GM12878 (cell line): ENCODE data around the gene ZNF280A. TPM values are rescaled to one million over a fixed set of nuclear protein-coding genes. Genes with fewer than 3 reads are reported as not detected.

Experiments
- ATAC-seq: fragments of 200-7000 bp; cut with Tn5 transposase; 3 replicates; pipeline ENCODE4 v1.9.1; 2020; ENCODE audit warnings: mild to moderate bottlenecking, moderate library complexity
- BruUV-seq: library from RNA; stranded (reverse); fragments of 400-500 nt; replicated peaks from 2 replicates; lab custom pipeline; 2021; lab: Mats Ljungman, UMichigan
- CTCF ChIA-PET: fragments of 300-600 bp; sonication (Branson Sonifier 250); formaldehyde crosslinking; extraction: SDS; loops from one replicate; lab custom pipeline; 2021; ENCODE audit warnings: inconsistent platforms; lab: Yijun Ruan, JAX
- POLR2A ChIA-PET: fragments of 350-600 bp; formaldehyde crosslinking; extraction: SDS; loops from one replicate; lab custom pipeline; 2021; ENCODE audit warnings: inconsistent platforms; lab: Charles Lee
- RAD21 ChIA-PET: fragments of 300-600 bp; sonication (Branson Sonifier 250); formaldehyde crosslinking; loops from one replicate; lab custom pipeline; 2023; ENCODE audit warnings: antibody characterized with exemption; ENCODE audit not compliant: unreplicated experiment; lab: Charles Lee
- SMC1A ChIA-PET: fragments of 300-600 bp; sonication (Branson Sonifier 250); formaldehyde crosslinking; loops from one replicate; lab custom pipeline; 2023; ENCODE audit not compliant: unreplicated experiment, uncharacterized antibody; lab: Charles Lee
- DNase-seq: peaks from one replicate; pipeline ENCODE4 v3.0.0-alpha.2; 2011; ENCODE audit warnings: low read depth, low spot score
- FAIRE-seq: peaks from 3 replicates; lab custom pipeline; 2011; peaks lifted over from hg19 to GRCh38; lab: Jason Lieb, UNC
- H2AFZ ChIP-seq: 2 replicates; pipeline ENCODE4 v1.6.0; 2011; ENCODE audit warnings: low read depth, low read length, control low read depth; ENCODE audit not compliant: control insufficient read depth
- H3K27ac ChIP-seq: 2 replicates; pipeline ENCODE4 v1.5.1; 2011; ENCODE audit warnings: control low read depth; ENCODE audit not compliant: control insufficient read depth, insufficient read depth
- H3K27me3 ChIP-seq, 2 experiments: replicated peaks in 1 of 2; 2 replicates each; pipeline versions ENCODE4 v1.6.0 to v1.6.1; 2011; ENCODE audit warnings: low read length in 1 of 2; ENCODE audit not compliant: control insufficient read depth in 2 of 2, insufficient read depth in 2 of 2
- H3K36me3 ChIP-seq, 2 experiments: 2 replicates each; pipeline ENCODE4 v1.5.1; 2011; ENCODE audit warnings: low read length in 1 of 2; ENCODE audit not compliant: control insufficient read depth in 2 of 2, insufficient read depth in 2 of 2
- H3K4me1 ChIP-seq: 2 replicates; pipeline ENCODE4 v1.6.1; 2011; ENCODE audit warnings: mild to moderate bottlenecking, low read length, moderate library complexity, mixed read lengths; ENCODE audit not compliant: control insufficient read depth, insufficient read depth
- H3K4me2 ChIP-seq: 2 replicates; pipeline ENCODE4 v1.6.0; 2011; ENCODE audit warnings: control low read depth; ENCODE audit not compliant: control insufficient read depth, insufficient read depth
- H3K4me3 ChIP-seq: fragments of 200-600 bp; sonication (generic); 2 replicates; pipeline ENCODE4 v1.5.1; 2016
- H3K79me2 ChIP-seq: 2 replicates; pipeline ENCODE4 v1.6.0; 2011; ENCODE audit warnings: low read length; ENCODE audit not compliant: control insufficient read depth, insufficient read depth
- H3K9ac ChIP-seq: 2 replicates; pipeline ENCODE4 v1.8.0; 2011; ENCODE audit warnings: low read length, control low read depth, mixed read lengths; ENCODE audit not compliant: control insufficient read depth, insufficient read depth
- H3K9me3 ChIP-seq: replicated peaks from 3 replicates; pipeline ENCODE4 v1.5.1; 2011; ENCODE audit warnings: mild to moderate bottlenecking, low read length; ENCODE audit not compliant: control insufficient read depth, insufficient read depth
- H4K20me1 ChIP-seq: 2 replicates; pipeline ENCODE4 v1.6.0; 2011; ENCODE audit not compliant: control insufficient read depth, insufficient read depth
- ESRRA ChIP-seq: IDR thresholded peaks from 2 replicates; pipeline ENCODE4 v1.6.1; 2012; ENCODE audit warnings: mild to moderate bottlenecking, low read length, improper control_type of control experiment
- MYC ChIP-seq: IDR thresholded peaks from 2 replicates; pipeline ENCODE4 v1.6.1; 2011; ENCODE audit warnings: mild to moderate bottlenecking, low read length, moderate library complexity, inconsistent platforms; ENCODE audit not compliant: insufficient read depth, insufficient replicate concordance, insufficient read length, severe bottlenecking
- PML ChIP-seq: IDR thresholded peaks from 2 replicates; pipeline ENCODE4 v1.6.1; 2012; ENCODE audit warnings: low read length, inconsistent platforms
- RB1 ChIP-seq: fragments of 450-650 bp; formaldehyde crosslinking; IDR thresholded peaks from 2 replicates; pipeline ENCODE4 v1.6.1; 2017; ENCODE audit warnings: mild to moderate bottlenecking, borderline replicate concordance
- RBBP5 ChIP-seq: fragments of 200-600 bp; sonication (generic); conservative IDR thresholded peaks from 2 replicates; pipeline ENCODE4 v1.6.1; 2016
- SMAD5 ChIP-seq: IDR thresholded peaks from 2 replicates; pipeline ENCODE4 v1.6.1; 2016; ENCODE audit warnings: antibody characterized with exemption, low read depth
- SMARCA5 ChIP-seq: fragments of 450-650 bp; IDR thresholded peaks from 2 replicates; pipeline ENCODE4 v1.6.1; 2017; ENCODE audit warnings: mild to moderate bottlenecking
- WGBS: methylation state at CpG from one replicate; pipeline ENCODE4 v1.1.6; 2016; ENCODE audit warnings: low lambda C conversion rate; ENCODE audit not compliant: insufficient replicate concordance, insufficient coverage; ENCODE audit errors: missing lambda C conversion rate; 5-methylcytosine and 5-hydroxymethylcytosine counted together
- in situ Hi-C: fragments of 300-500 bp; cut with MboI; formaldehyde crosslinking; loops from 9 replicates; pipeline ENCODE4 v1.14.3; 2018; ENCODE audit warnings: mixed read lengths
- intact Hi-C: fragments of 100-400 bp; cut with micrococcal nuclease; formaldehyde crosslinking; loops from one replicate; pipeline ENCODE4 v1.14.2; 2022; ENCODE audit not compliant: unreplicated experiment
- polyA plus RNA-seq, 11 experiments: library from polyadenylated mRNA; depleted of rRNA in 4 of 11; unstranded in 6 of 11; stranded (reverse) in 5 of 11; fragments of >200 nt; fragmentation: Nextera tagmentation in 4 of 11; fragmentation: Illumina TruSeq in 1 of 11; extraction: Ambion mirVana in 4 of 11; extraction: Trizol in 1 of 11; gene quantifications; 1 replicate in 1 of 11; 2 replicates in 10 of 11; pipeline versions ENCODE4 v1.2.1 to v1.2.3, GENCODE V29; 2011 to 2016; ENCODE audit warnings: inconsistent platforms in 2 of 11, missing spikeins in 2 of 11, low read depth in 1 of 11
- total RNA-seq, 4 experiments: library from RNA; depleted of rRNA in 3 of 4; stranded (reverse); fragments of >200 nt in 3 of 4; fragmentation: Illumina TruSeq in 1 of 4; extraction: Trizol in 1 of 4; gene quantifications; 2 replicates each; pipeline versions ENCODE4 v1.2.1 to v1.2.3, GENCODE V29; 2013 to 2021
- TF ChIP-seq, protein P1 (sequence below): fragments of 450-650 bp; IDR thresholded peaks from 2 replicates; pipeline ENCODE4 v1.6.1; 2017; ENCODE audit warnings: antibody characterized with exemption, mild to moderate bottlenecking, moderate library complexity
- TF ChIP-seq, protein P2 (sequence below): fragments of 450-650 bp; IDR thresholded peaks from 2 replicates; pipeline ENCODE4 v1.6.1; 2017; ENCODE audit warnings: mild to moderate bottlenecking, moderate library complexity
- TF ChIP-seq, protein P3 (sequence below): fragments of 450-650 bp; IDR thresholded peaks from 2 replicates; pipeline ENCODE4 v1.6.1; 2016; ENCODE audit warnings: mild to moderate bottlenecking

Gene ZNF280A
- total and polyA plus RNA-seq, 10 of the 15 experiments (the other 5 are each of a cell fraction or from before 2014, with no cell fraction given) = 0.03 to 0.06 TPM; not detected in 8

DNA sequence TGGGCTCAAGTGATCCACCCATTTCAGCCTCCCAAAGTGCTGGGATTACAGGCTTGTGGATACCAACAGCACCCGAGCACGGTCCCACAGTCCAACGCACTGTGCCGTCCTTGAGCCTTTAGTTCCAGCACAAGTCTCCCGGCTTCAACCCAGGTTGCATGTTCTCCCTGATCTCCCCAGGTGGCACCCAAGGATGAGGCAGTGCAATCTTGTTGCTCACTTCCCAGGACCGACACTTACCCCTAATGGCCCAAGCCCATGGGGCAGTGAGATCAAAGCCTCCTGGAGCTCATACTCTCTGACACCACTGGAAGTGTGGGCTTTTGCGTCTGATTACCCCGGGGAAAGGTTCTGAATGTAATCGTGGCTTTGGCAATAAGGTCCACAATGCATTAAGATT, 35.5 kb upstream of the ZNF280A start:
- Histone ChIP-seq H4K20me1 (no peaks in the 10 kb centered on the region), H2AFZ (no peak overlapping the region), H3K9me3 (no peaks in the 10 kb centered on the region), H3K36me3 (no peaks in the 10 kb centered on the region), H3K79me2 (no peaks in the 10 kb centered on the region), H3K4me2 (no peak overlapping the region), H3K27ac (no peak overlapping the region), H3K4me3 (no peak overlapping the region), H3K4me1 (0 out of 2 replicates have a peak, but pooled peaks cover 4% of the 10 kb centered on the region), H3K9ac (no peak overlapping the region), H3K27me3 (no peaks in the 10 kb centered on the region)
- FAIRE-seq = no peak
- no peak for TF ChIP-seq RB1
- TF ChIP-seq SMARCA5 = no peak
- TF ChIP-seq, protein P1, sequence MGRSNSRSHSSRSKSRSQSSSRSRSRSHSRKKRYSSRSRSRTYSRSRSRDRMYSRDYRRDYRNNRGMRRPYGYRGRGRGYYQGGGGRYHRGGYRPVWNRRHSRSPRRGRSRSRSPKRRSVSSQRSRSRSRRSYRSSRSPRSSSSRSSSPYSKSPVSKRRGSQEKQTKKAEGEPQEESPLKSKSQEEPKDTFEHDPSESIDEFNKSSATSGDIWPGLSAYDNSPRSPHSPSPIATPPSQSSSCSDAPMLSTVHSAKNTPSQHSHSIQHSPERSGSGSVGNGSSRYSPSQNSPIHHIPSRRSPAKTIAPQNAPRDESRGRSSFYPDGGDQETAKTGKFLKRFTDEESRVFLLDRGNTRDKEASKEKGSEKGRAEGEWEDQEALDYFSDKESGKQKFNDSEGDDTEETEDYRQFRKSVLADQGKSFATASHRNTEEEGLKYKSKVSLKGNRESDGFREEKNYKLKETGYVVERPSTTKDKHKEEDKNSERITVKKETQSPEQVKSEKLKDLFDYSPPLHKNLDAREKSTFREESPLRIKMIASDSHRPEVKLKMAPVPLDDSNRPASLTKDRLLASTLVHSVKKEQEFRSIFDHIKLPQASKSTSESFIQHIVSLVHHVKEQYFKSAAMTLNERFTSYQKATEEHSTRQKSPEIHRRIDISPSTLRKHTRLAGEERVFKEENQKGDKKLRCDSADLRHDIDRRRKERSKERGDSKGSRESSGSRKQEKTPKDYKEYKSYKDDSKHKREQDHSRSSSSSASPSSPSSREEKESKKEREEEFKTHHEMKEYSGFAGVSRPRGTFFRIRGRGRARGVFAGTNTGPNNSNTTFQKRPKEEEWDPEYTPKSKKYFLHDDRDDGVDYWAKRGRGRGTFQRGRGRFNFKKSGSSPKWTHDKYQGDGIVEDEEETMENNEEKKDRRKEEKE = no peak
- no peak for TF ChIP-seq RBBP5
- TF ChIP-seq, protein P2, sequence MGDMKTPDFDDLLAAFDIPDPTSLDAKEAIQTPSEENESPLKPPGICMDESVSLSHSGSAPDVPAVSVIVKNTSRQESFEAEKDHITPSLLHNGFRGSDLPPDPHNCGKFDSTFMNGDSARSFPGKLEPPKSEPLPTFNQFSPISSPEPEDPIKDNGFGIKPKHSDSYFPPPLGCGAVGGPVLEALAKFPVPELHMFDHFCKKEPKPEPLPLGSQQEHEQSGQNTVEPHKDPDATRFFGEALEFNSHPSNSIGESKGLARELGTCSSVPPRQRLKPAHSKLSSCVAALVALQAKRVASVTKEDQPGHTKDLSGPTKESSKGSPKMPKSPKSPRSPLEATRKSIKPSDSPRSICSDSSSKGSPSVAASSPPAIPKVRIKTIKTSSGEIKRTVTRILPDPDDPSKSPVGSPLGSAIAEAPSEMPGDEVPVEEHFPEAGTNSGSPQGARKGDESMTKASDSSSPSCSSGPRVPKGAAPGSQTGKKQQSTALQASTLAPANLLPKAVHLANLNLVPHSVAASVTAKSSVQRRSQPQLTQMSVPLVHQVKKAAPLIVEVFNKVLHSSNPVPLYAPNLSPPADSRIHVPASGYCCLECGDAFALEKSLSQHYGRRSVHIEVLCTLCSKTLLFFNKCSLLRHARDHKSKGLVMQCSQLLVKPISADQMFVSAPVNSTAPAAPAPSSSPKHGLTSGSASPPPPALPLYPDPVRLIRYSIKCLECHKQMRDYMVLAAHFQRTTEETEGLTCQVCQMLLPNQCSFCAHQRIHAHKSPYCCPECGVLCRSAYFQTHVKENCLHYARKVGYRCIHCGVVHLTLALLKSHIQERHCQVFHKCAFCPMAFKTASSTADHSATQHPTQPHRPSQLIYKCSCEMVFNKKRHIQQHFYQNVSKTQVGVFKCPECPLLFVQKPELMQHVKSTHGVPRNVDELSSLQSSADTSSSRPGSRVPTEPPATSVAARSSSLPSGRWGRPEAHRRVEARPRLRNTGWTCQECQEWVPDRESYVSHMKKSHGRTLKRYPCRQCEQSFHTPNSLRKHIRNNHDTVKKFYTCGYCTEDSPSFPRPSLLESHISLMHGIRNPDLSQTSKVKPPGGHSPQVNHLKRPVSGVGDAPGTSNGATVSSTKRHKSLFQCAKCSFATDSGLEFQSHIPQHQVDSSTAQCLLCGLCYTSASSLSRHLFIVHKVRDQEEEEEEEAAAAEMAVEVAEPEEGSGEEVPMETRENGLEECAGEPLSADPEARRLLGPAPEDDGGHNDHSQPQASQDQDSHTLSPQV = no peak
- TF ChIP-seq ESRRA = no peak
- TF ChIP-seq, protein P3, sequence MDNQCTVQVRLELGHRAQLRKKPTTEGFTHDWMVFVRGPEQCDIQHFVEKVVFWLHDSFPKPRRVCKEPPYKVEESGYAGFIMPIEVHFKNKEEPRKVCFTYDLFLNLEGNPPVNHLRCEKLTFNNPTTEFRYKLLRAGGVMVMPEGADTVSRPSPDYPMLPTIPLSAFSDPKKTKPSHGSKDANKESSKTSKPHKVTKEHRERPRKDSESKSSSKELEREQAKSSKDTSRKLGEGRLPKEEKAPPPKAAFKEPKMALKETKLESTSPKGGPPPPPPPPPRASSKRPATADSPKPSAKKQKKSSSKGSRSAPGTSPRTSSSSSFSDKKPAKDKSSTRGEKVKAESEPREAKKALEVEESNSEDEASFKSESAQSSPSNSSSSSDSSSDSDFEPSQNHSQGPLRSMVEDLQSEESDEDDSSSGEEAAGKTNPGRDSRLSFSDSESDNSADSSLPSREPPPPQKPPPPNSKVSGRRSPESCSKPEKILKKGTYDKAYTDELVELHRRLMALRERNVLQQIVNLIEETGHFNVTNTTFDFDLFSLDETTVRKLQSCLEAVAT = no peak
- no peak for TF ChIP-seq SMAD5
- TF ChIP-seq MYC = no peak
- no peak for TF ChIP-seq PML
- no TSS peak for BruUV-seq
- WGBS = 79% methylated on average over 9 of the region's 9 CpGs
- no peak for ATAC-seq
- CTCF ChIA-PET = interaction anchor here (0.7 to 3.5 kb wide), 2 partner anchors 40 to 91 kb away, joined by 3 to 21 read pairs; no protein-coding TSS in a partner anchor
- POLR2A ChIA-PET = no interaction called here
- intact Hi-C loops = loop anchor here (10.0 kb wide), 1 partner anchor 131 kb away; no protein-coding TSS in a partner anchor
- SMC1A ChIA-PET = no interaction called here
- RAD21 ChIA-PET = interaction anchor here (1.3 kb wide), 1 partner anchor 198 kb away, joined by 3 read pairs; no protein-coding TSS in a partner anchor
- in situ Hi-C loops = no loop called here
- no peak for DNase-seq
